Measurements from ENCODE around the gene PSMD2.

GRCh38 chr3:184284696-184285095 is 14.3 kb upstream of the PSMD2 start:
- peak; percentile 85 for TF ChIP-seq SMC3 (conservative IDR thresholded peaks at IDR 0.05; ENCODE audit: poor library complexity)
- peak; percentile 88 for TF ChIP-seq CTCF (IDR thresholded peaks at IDR 0.05; ENCODE audit: poor library complexity, severe bottlenecking)
- no peak for TF ChIP-seq EZH2 (IDR thresholded peaks at IDR 0.05; ENCODE audit: borderline replicate concordance, insufficient read depth, low read length, poor library complexity, severe bottlenecking)
- peak; percentile 52 for TF ChIP-seq POLR2AphosphoS5 (IDR thresholded peaks at IDR 0.05)
- TF ChIP-seq RAD21 (conservative IDR thresholded peaks at IDR 0.05) = peak; percentile 91

Measured in neural cell (in vitro differentiated cells).